Keratinocyte (primary cell): ENCODE measurements around the gene SLC49A4. TPM values are rescaled to one million over a fixed set of nuclear protein-coding genes. Genes with fewer than 3 reads are reported as not detected.

Experiments used
- DNase-seq: peaks from one replicate; pipeline ENCODE4 v3.0.0-alpha.2; 2011; ENCODE audit warnings: low read depth, missing footprints, low spot score
- FAIRE-seq: peaks from 2 replicates; lab custom pipeline; 2011; peaks lifted over from hg19 to GRCh38; lab: Jason Lieb, UNC
- H2AFZ ChIP-seq: 2 replicates; pipeline ENCODE4 v1.6.0; 2012; ENCODE audit warnings: low read length, control low read depth, inconsistent platforms; ENCODE audit not compliant: control insufficient read depth
- H3K27ac ChIP-seq: 2 replicates; pipeline ENCODE4 v1.5.1; 2011; ENCODE audit warnings: low read length; ENCODE audit not compliant: control insufficient read depth, insufficient read depth
- H3K27me3 ChIP-seq: 3 replicates; pipeline ENCODE4 v1.6.0; 2011; ENCODE audit warnings: low read length; ENCODE audit not compliant: control insufficient read depth, insufficient read depth; ENCODE audit errors: extremely low read depth
- H3K36me3 ChIP-seq, 2 experiments: 2 replicates in 1 of 2; 3 replicates in 1 of 2; pipeline ENCODE4 v1.5.1; 2011; ENCODE audit warnings: low read length in 2 of 2, mild to moderate bottlenecking in 1 of 2; ENCODE audit not compliant: control insufficient read depth in 2 of 2, insufficient read depth in 2 of 2; ENCODE audit errors: extremely low read depth in 1 of 2
- H3K4me1 ChIP-seq: 3 replicates; pipeline ENCODE4 v1.5.1; 2011; ENCODE audit warnings: low read length; ENCODE audit not compliant: control insufficient read depth, insufficient read depth; ENCODE audit errors: extremely low read depth
- H3K4me2 ChIP-seq: 3 replicates; pipeline ENCODE4 v1.6.0; 2011; ENCODE audit warnings: low read depth, low read length; ENCODE audit not compliant: control insufficient read depth, insufficient read depth; ENCODE audit errors: extremely low read depth
- H3K4me3 ChIP-seq, 3 experiments: fragments of 200-600 bp in 1 of 3; sonication (generic) in 1 of 3; 2 replicates in 2 of 3; 3 replicates in 1 of 3; pipeline ENCODE4 v1.5.1; 2011 to 2016; ENCODE audit warnings: low read length in 3 of 3, mild to moderate bottlenecking in 3 of 3, control low read depth in 2 of 3, inconsistent platforms in 1 of 3, low read depth in 1 of 3, mixed read lengths in 1 of 3, mixed run types in 1 of 3, moderate library complexity in 1 of 3; ENCODE audit not compliant: control insufficient read depth in 2 of 3, insufficient read depth in 2 of 3; ENCODE audit errors: extremely low read depth in 1 of 3
- H3K79me2 ChIP-seq: 2 replicates; pipeline ENCODE4 v1.6.0; 2012; ENCODE audit warnings: low read length; ENCODE audit not compliant: control insufficient read depth, insufficient read depth
- H3K9ac ChIP-seq: 3 replicates; pipeline ENCODE4 v1.6.0; 2011; ENCODE audit warnings: low read length; ENCODE audit not compliant: control insufficient read depth, insufficient read depth; ENCODE audit errors: extremely low read depth
- H3K9me1 ChIP-seq: 3 replicates; pipeline ENCODE4 v1.6.0; 2011; ENCODE audit warnings: low read length; ENCODE audit not compliant: control insufficient read depth, insufficient read depth; ENCODE audit errors: extremely low read depth
- H3K9me3 ChIP-seq: 2 replicates; pipeline ENCODE4 v1.5.1; 2012; ENCODE audit warnings: low read depth, low read length; ENCODE audit not compliant: control insufficient read depth
- H4K20me1 ChIP-seq: 3 replicates; pipeline ENCODE4 v1.6.0; 2011; ENCODE audit warnings: low read length; ENCODE audit not compliant: control insufficient read depth, insufficient read depth; ENCODE audit errors: extremely low read depth
- EZH2 ChIP-seq: IDR thresholded peaks from one replicate; pipeline ENCODE4 v1.6.1; 2012; ENCODE audit warnings: inconsistent platforms, mild to moderate bottlenecking, low read length, moderate library complexity
- dilution Hi-C: fragments of 300-500 bp; cut with MboI; formaldehyde crosslinking; loops from one replicate; pipeline ENCODE4 v1.7.0; 2020; ENCODE audit warnings: low sequenced_read_pairs; ENCODE audit not compliant: extremely low pct_ligation_motif_present
- polyA plus RNA-seq, 5 experiments: library from polyadenylated mRNA; depleted of rRNA in 3 of 5; stranded (reverse) in 3 of 5; stranded (forward) in 1 of 5; unstranded in 1 of 5; fragments of >200 nt; gene quantifications; 1 replicate in 1 of 5; 2 replicates in 3 of 5; 3 replicates in 1 of 5; pipeline versions ENCODE4 v1.2.1 to v1.2.3, GENCODE V29; 2011 to 2012; ENCODE audit warnings: missing spikeins in 2 of 5, low read depth in 1 of 5, low replicate concordance in 1 of 5
- TF ChIP-seq, protein P1 (sequence below), 3 experiments: IDR thresholded peaks in 1 of 3; conservative IDR thresholded peaks in 1 of 3; optimal IDR thresholded peaks in 1 of 3; 2 replicates in 2 of 3; 3 replicates in 1 of 3; pipeline versions ENCODE3 to v1.5.1; 2011; ENCODE audit warnings: low read length in 3 of 3, mild to moderate bottlenecking in 3 of 3, moderate library complexity in 2 of 3, control low read depth in 1 of 3, inconsistent platforms in 1 of 3; ENCODE audit not compliant: insufficient read depth in 2 of 3; ENCODE audit errors: extremely low read depth in 1 of 3

SLC49A4 gene
- polyA plus RNA-seq, 1 donor (not counting 4 experiments of a cell fraction or from before 2014, with no cell fraction given), result 18.2 TPM

DNA sequence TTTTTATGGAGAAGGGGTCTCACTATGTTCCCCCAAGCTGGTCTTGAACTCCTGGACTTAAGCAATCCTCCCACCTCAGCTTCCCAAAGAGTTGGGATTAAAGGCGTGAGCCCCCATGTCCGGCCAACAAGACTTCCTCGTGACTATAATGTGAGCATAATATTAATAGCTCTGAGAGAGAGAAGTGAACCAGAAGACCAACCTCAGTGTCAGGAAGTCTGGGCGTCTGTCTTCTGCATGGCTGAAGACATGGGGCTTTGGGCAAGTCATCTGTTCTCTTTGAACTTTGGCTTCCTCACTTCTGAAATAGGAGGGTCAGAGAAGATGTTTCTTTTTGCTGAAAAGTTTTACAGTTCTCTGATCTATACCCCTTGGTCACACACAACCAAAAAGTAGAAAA lies 92.1 kb downstream of the SLC49A4 start:
- dilution Hi-C loops, result no loop called here
- H3K27ac ChIP-seq, result no peak overlapping the region
- FAIRE-seq (no peak), DNase-seq (no peak)
- H4K20me1 ChIP-seq, result no peaks in the 10 kb centered on the region
- no peak overlapping the region for H3K9ac ChIP-seq
- no peaks in the 10 kb centered on the region for H3K9me1 ChIP-seq
- H3K4me3 ChIP-seq, result no peak overlapping the region
- no peaks in the 10 kb centered on the region for H3K9me3 ChIP-seq
- no peak overlapping the region for H3K4me2 ChIP-seq
- H3K79me2 ChIP-seq, result no peaks in the 10 kb centered on the region
- H3K27me3 ChIP-seq, result no peaks in the 10 kb centered on the region
- peaks cover 19% of the 10 kb centered on the region for H3K4me1 ChIP-seq
- no peak overlapping the region for H2AFZ ChIP-seq
- TF ChIP-seq, protein P1, sequence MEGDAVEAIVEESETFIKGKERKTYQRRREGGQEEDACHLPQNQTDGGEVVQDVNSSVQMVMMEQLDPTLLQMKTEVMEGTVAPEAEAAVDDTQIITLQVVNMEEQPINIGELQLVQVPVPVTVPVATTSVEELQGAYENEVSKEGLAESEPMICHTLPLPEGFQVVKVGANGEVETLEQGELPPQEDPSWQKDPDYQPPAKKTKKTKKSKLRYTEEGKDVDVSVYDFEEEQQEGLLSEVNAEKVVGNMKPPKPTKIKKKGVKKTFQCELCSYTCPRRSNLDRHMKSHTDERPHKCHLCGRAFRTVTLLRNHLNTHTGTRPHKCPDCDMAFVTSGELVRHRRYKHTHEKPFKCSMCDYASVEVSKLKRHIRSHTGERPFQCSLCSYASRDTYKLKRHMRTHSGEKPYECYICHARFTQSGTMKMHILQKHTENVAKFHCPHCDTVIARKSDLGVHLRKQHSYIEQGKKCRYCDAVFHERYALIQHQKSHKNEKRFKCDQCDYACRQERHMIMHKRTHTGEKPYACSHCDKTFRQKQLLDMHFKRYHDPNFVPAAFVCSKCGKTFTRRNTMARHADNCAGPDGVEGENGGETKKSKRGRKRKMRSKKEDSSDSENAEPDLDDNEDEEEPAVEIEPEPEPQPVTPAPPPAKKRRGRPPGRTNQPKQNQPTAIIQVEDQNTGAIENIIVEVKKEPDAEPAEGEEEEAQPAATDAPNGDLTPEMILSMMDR (optimal IDR thresholded peaks at IDR 0.05 in 1 of 3, IDR thresholded peaks at IDR 0.05 in 1 of 3, conservative IDR thresholded peaks at IDR 0.05 in 1 of 3; ENCODE audit: extremely low read depth in 1 of 3, insufficient read depth in 2 of 3, low read length in 3 of 3), result no peak
- TF ChIP-seq EZH2, result no peak
- no peaks in the 10 kb centered on the region for H3K36me3 ChIP-seq

DNA sequence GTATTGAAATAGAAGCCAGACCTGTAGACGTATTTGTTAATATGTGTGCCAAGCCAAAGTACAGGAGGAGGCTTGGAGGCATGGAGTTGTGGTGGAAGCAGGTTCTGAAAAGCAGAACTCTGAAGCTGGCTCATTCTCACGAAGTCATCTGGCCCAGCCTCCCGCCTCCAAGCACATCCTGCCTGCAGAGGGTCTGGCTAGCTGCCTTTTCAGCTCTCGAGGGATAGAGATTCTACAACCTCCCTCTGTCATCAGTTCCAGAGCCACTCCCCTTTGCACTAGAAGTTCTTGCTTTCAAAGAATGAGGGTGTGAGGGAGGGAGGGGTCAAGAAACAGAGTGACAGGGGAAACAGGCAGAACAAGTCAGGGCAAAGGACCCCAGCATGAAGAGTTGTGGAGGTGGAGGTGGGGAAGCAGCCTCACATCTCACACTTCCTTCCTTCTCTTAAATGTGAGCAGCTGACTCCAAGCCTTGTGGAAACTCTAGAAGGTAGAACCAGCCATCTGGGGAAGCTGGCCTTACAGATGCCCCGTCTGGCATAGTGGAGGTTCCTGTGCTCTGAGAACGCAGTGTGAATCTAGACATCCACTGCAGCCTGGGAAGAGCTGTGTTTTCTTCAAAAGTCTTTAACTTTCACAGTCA lies 95.3 kb downstream of the SLC49A4 start:
- no peaks in the 10 kb centered on the region for H3K27me3 ChIP-seq
- H3K27ac ChIP-seq, result peak overlapping the region; percentile 16
- no peaks in the 10 kb centered on the region for H4K20me1 ChIP-seq
- H3K4me3 ChIP-seq, result no peak overlapping the region
- H2AFZ ChIP-seq, result no peak overlapping the region
- no peaks in the 10 kb centered on the region for H3K9me1 ChIP-seq
- no peaks in the 10 kb centered on the region for H3K36me3 ChIP-seq
- no peaks in the 10 kb centered on the region for H3K9me3 ChIP-seq
- H3K9ac ChIP-seq, result no peak overlapping the region
- peak overlapping the region; percentile 35 for H3K4me2 ChIP-seq
- peak; percentile 63 for DNase-seq
- no peaks in the 10 kb centered on the region for H3K79me2 ChIP-seq
- TF ChIP-seq EZH2, result no peak
- TF ChIP-seq, protein P1 (optimal IDR thresholded peaks at IDR 0.05 in 1 of 3, IDR thresholded peaks at IDR 0.05 in 1 of 3, conservative IDR thresholded peaks at IDR 0.05 in 1 of 3; ENCODE audit: extremely low read depth in 1 of 3, insufficient read depth in 2 of 3, low read length in 3 of 3), result no peak
- H3K4me1 ChIP-seq, result peaks cover 38% of the 10 kb centered on the region
- FAIRE-seq, result peak; percentile 95
- dilution Hi-C loops, result no loop called here
